Upper lobe of left lung (tissue), 6 donors: ENCODE results near the gene KCNJ14. TPM values are rescaled to one million over a fixed set of nuclear protein-coding genes. Genes with fewer than 3 reads are reported as not detected.

Source experiments
- ATAC-seq, 2 donors: fragments of 200-7000 bp; cut with Tn5 transposase; one replicate each; pipeline ENCODE4 v1.9.1; 2022; ENCODE audit warnings: mild to moderate bottlenecking in 2 of 2, moderate library complexity in 2 of 2; ENCODE audit not compliant: low FRiP score in 2 of 2
- DNase-seq, 2 donors: peaks; one replicate each; pipeline ENCODE4 v3.0.0-alpha.2; 2019 to 2020
- H3K27ac ChIP-seq, 4 donors: fragments of 200-600 bp; sonication (generic); one replicate each; pipeline ENCODE4 v1.5.1; 2016 to 2019
- H3K27me3 ChIP-seq, 4 donors: fragments of 200-600 bp; sonication (generic); one replicate each; pipeline ENCODE4 v1.5.1; 2017 to 2019
- H3K36me3 ChIP-seq, 4 donors: fragments of 200-600 bp; sonication (generic); one replicate each; pipeline ENCODE4 v1.5.1; 2016 to 2019
- H3K4me1 ChIP-seq, 4 donors: fragments of 200-600 bp; sonication (generic); one replicate each; pipeline ENCODE4 v1.5.1; 2018 to 2019
- H3K4me3 ChIP-seq, 4 donors: fragments of 200-600 bp; sonication (generic); one replicate each; pipeline ENCODE4 v1.5.1; 2017 to 2019; ENCODE audit warnings: mild to moderate bottlenecking in 2 of 4, moderate library complexity in 1 of 4
- H3K9me3 ChIP-seq, 4 donors: fragments of 200-600 bp; sonication (generic); one replicate each; pipeline ENCODE4 v1.5.1; 2018 to 2019
- CTCF ChIP-seq, 6 experiments: fragments of 450-650 bp in 4 of 6; fragments of 200-600 bp in 2 of 6; sonication (generic) in 2 of 6; IDR thresholded peaks; one replicate each; pipeline ENCODE4 v1.5.1; 2016 to 2019; ENCODE audit warnings: antibody characterized with exemption in 6 of 6
- EP300 ChIP-seq, 4 donors: sonication (generic); formaldehyde crosslinking; IDR thresholded peaks; one replicate each; pipeline ENCODE4 v1.5.1; 2017; ENCODE audit warnings: antibody characterized with exemption in 4 of 4, control low read depth in 2 of 4
- POLR2A ChIP-seq, 4 donors: fragments of 450-650 bp; IDR thresholded peaks; one replicate each; pipeline ENCODE4 v1.5.1; 2016 to 2017; ENCODE audit warnings: antibody characterized with exemption in 4 of 4, mild to moderate bottlenecking in 2 of 4
- POLR2AphosphoS5 ChIP-seq, 2 donors: sonication (generic); formaldehyde crosslinking; IDR thresholded peaks; one replicate each; pipeline ENCODE4 v1.5.1; 2017; ENCODE audit warnings: antibody characterized with exemption in 2 of 2
- WGBS, 2 donors: methylation state at CpG; one replicate each; pipeline ENCODE4 v1.1.5; 2017 to 2018; 5-methylcytosine and 5-hydroxymethylcytosine counted together
- total RNA-seq, 6 donors: library from RNA; depleted of rRNA in 4 of 6; stranded (reverse); fragments of >200 nt in 4 of 6; gene quantifications; one replicate each; pipeline versions ENCODE4 v1.1.0 to v1.2.1, GENCODE V29; 2016 to 2021
- donor health status: DM: no; HTN: no; CAD: no; lungs with moderate emphysema.
- donor health status: DM: no; HTN: yes; CAD: no; lungs with severe emphysema.

Gene KCNJ14
- total RNA-seq, 6 donors from 2014 or later = 0.54 to 1.9 (median 0.91) TPM

DNA sequence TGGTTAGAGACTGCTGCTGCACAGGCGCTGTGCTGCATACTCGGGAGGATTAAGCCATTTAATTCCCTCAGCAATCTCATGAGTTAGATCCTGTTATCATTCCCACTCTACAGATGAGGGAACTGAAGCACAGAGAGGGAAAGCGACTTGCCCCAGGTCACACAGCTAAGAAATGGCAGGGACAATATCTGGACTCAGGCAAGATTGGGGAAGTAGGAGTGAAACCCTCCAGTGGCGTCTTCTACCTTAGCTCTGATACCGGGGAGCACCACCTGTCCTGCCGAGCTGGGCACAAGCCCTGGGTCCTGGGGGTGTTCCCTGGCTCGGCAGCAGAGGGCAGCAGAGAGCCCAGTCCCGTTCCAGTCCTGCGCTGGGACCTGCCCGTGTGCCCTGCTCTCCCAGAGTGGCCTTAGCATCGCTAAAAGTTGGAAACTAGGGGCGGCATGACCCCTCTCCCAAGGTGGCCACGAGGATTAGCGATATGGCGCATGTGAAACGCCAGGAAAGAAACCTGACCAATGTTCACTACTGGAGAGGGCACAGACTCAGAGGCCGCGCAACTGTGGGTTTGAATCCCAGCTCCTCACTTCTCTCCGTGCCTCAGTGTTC, 34.3 kb downstream of the KCNJ14 start:
- Histone ChIP-seq H3K27ac (no peak overlapping the region), H3K4me3 (no peak overlapping the region), H3K4me1 (peaks cover 18 to 53% (median 36%) of the 10 kb centered on the region in 4 donors), H3K27me3 (peaks cover 0 to 9% (median 0%) of the 10 kb centered on the region in 4 donors), H3K9me3 (no peaks in the 10 kb centered on the region), H3K36me3 (no peaks in the 10 kb centered on the region)
- peak; percentile 90 to 95 (median 92) for TF ChIP-seq CTCF (IDR thresholded peaks at IDR 0.05)
- TF ChIP-seq EP300 (IDR thresholded peaks at IDR 0.05) = no peak
- ATAC-seq = peak in 1 of 2 donors; percentile 56
- DNase-seq = peak; percentile 85 to 93
- 26 to 34% methylated on average over 15 to 16 of the region's 19 CpGs for WGBS, 2 donors

DNA sequence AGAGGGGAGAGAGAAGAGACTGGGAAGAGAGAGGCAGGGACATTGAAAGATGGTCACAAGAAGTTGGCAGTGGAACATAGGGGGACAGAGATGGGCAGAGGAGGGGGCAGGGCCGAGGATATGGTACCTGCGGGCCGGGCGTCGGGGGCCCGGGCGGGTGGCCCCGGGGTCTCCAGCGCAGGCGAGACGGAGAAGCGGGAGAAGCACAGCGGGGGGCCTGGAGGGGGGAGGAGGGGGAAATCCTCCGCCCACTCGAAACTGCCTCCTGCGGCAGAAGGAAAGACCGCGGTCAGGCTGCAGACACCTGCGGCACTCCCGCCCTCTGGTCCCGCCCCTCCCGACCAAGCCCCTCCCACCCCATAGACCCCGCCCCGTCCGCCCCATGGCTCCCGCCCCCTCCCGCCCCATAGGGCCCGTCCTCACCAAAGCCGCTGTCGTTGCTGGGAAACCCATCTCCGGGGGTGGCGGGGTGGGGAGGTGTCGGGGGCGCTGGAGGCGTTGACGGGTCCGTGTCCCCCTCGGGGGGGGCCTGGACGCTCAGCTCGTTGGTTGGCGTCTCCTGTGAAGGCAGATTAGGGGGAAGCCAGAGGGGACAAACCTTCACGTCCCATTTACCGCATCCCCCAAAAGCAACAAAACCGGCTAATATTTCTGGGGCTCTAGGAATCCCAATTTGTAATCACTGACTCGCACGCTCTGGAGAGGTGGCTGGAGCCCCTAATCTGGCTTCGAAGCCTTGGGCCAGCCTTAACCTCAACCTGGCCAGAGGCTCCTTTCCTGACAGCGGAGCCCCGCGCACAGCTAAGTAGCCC, 35.8 kb downstream of the KCNJ14 start:
- 10 to 21% methylated on average over 15 to 36 of the region's 50 CpGs for WGBS, 2 donors
- no peaks in the 10 kb centered on the region for H3K36me3 ChIP-seq
- peak overlapping the region in 1 of 4 donors; percentile 7 for H3K27ac ChIP-seq
- no peaks in the 10 kb centered on the region for H3K9me3 ChIP-seq
- peaks cover 24 to 58% (median 39%) of the 10 kb centered on the region in 4 donors for H3K4me1 ChIP-seq
- peak; percentile 48 to 83 for DNase-seq
- no peak for ATAC-seq
- H3K4me3 ChIP-seq = peak overlapping the region in 1 of 4 donors; percentile 2
- peaks cover 0 to 9% (median 0%) of the 10 kb centered on the region in 4 donors for H3K27me3 ChIP-seq
- TF ChIP-seq POLR2A (IDR thresholded peaks at IDR 0.05) (no peak), CTCF (IDR thresholded peaks at IDR 0.05) (no peak), EP300 (IDR thresholded peaks at IDR 0.05) (no peak), POLR2AphosphoS5 (IDR thresholded peaks at IDR 0.05) (no peak)

DNA sequence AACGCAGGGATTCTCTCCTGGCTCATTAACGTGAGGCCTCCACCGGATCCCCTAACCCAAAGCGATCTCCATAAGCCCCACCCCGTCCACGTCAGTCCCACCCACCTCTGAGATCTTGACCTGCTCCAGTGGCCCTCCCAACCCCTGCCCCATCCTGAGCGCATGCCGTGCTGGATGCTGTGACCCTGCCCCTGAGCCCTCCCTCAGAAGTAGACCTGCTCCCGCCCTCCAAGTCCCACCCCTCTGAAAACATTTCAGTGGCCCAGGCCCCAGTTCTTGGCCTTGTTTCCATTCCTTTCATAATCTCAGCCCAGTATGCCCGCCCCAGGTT, 36.4 kb downstream of the KCNJ14 start:
- TF ChIP-seq POLR2A (IDR thresholded peaks at IDR 0.05) (no peak), POLR2AphosphoS5 (IDR thresholded peaks at IDR 0.05) (no peak), EP300 (IDR thresholded peaks at IDR 0.05) (no peak), CTCF (IDR thresholded peaks at IDR 0.05) (no peak)
- peak overlapping the region in 1 of 4 donors; percentile 7 for H3K27ac ChIP-seq
- ATAC-seq = no peak
- H3K27me3 ChIP-seq = peaks cover 0 to 9% (median 0%) of the 10 kb centered on the region in 4 donors
- H3K4me1 ChIP-seq = peaks cover 24 to 58% (median 39%) of the 10 kb centered on the region in 4 donors
- H3K4me3 ChIP-seq = no peak overlapping the region
- no peaks in the 10 kb centered on the region for H3K36me3 ChIP-seq
- WGBS, 2 donors = 23 to 35% methylated on average over 9 to 10 of the region's 10 CpGs
- no peak for DNase-seq
- H3K9me3 ChIP-seq = no peaks in the 10 kb centered on the region

DNA sequence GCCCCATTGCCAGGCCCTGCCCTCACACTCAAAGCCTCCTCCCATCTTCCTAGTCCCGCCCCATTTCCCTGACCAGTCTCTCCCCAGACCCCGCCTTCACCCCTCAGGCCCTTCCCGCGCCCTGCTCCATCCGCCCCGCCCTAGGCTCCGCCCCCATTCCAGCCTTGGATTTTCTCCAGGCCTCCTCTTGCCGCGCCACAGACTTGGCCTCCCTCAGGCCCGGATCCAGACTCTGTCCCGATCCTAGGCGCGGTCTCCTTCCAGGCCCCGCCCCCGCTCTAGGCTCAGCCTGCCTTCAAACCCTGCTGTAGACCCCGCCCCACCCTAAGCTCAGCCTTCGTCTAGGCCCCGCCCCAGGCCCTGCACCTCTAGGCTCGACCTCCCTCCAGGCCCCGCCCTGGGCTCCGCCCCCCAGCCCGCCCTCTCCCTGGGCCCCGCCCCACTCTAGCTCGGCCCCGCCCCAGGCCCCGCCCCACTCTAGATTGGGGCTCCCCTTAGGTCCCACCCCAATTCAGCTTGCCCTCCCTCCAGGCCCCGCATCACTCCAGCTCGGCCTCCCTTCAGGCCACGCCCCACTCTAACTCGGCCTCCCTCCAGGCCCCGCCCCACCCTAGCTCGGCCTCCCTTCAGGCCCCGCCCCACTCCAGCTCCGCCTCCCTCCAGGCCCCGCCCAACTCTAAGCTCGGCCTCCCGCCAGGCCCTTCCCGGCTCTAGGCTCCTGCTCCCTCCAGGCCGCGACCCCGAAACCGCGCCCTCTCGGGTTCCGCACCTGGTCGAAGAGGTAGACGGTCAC, 37.7 kb downstream of the KCNJ14 start:
- H3K4me1 ChIP-seq = peaks cover 24 to 50% (median 41%) of the 10 kb centered on the region in 4 donors

More for the DNA sequence above, 37.7 kb downstream of the KCNJ14 start:
- 3 to 8% methylated on average over 22 to 27 of the region's 47 CpGs for WGBS, 2 donors
- peak overlapping the region in 3 of 4 donors; percentile 54 to 67 (median 60) for H3K4me3 ChIP-seq
- no peaks in the 10 kb centered on the region for H3K36me3 ChIP-seq
- ATAC-seq (peak; percentile 93 to 96), DNase-seq (peak; percentile 98 to 99)
- H3K27ac ChIP-seq = peak overlapping the region; percentile 69 to 87 (median 73)
- TF ChIP-seq POLR2AphosphoS5 (IDR thresholded peaks at IDR 0.05) (peak; percentile 89), CTCF (IDR thresholded peaks at IDR 0.05) (no peak), POLR2A (IDR thresholded peaks at IDR 0.05) (peak in 1 of 4 donors; percentile 81), EP300 (IDR thresholded peaks at IDR 0.05) (no peak)
- peaks cover 0 to 10% (median 0%) of the 10 kb centered on the region in 4 donors for H3K27me3 ChIP-seq
- no peaks in the 10 kb centered on the region for H3K9me3 ChIP-seq
